ENCODE data around the gene GPRIN2. TPM values are rescaled to one million over a fixed set of nuclear protein-coding genes. Genes with fewer than 3 reads are reported as not detected.
"Not testable (repeated sequence)": the region's sequence is repeated elsewhere in the genome, so short reads cannot be mapped to it uniquely, and the experiment has no call there.

Gene GPRIN2
- total RNA-seq, 4 donors from 2014 or later, result 31.3 to 97.3 (median 53.1) TPM

DNA sequence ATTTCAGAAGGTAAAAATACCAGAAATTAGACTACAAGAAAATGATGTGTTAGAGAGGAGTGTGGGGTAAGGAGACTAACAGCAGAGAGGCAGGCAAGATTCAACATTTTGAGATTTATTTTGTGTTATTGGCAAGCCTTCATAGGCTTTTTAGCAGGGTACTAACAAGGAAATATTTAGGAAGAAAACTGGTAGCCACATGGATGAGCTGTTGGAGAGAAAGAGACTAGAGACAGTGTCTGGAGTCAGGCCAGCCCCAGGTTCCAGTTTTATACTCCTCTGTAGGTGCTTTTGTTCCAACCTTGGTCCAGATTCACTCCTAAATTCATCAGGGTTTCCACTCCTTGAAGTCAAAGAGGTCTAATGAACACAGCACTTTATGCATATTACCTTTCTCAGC is 41.1 kb downstream of the GPRIN2 start:
- no peaks in the 10 kb centered on the region for H3K9me3 ChIP-seq
- DNase-seq, result no peak
- TF ChIP-seq EP300 (IDR thresholded peaks at IDR 0.05; ENCODE audit: low read depth) (no peak), CTCF (IDR thresholded peaks at IDR 0.05) (no peak), POLR2A (IDR thresholded peaks at IDR 0.05) (no peak), POLR2AphosphoS5 (IDR thresholded peaks at IDR 0.05) (no peak)
- no peak overlapping the region for H3K27ac ChIP-seq
- intact Hi-C loops (cut with DNase I; ENCODE audit: low total_unique reads) (no loop called here), in situ Hi-C loops (cut with MboI; ENCODE audit: low pct_ligation_motif_present in 1 of 4, low pct_unique_long_range_greater_than_20kb in 1 of 4, low sequenced_read_pairs in 3 of 4) (no loop called here)
- H3K4me1 ChIP-seq, result peaks cover 0 to 4% (median 0%) of the 10 kb centered on the region in 4 donors
- H3K36me3 ChIP-seq, result no peaks in the 10 kb centered on the region
- H3K4me3 ChIP-seq, result no peak overlapping the region
- H3K27me3 ChIP-seq, result no peaks in the 10 kb centered on the region

- in situ Hi-C loops (cut with MboI; ENCODE audit: low pct_ligation_motif_present in 1 of 4, low pct_unique_long_range_greater_than_20kb in 1 of 4, low sequenced_read_pairs in 3 of 4), result no loop called here
- WGBS, 2 donors (ENCODE audit: low coverage in 1 of 2), result 79 to 82% methylated on average over 3 of the region's 3 CpGs
- TF ChIP-seq EP300 (IDR thresholded peaks at IDR 0.05; ENCODE audit: low read depth), result no peak
- no peak for TF ChIP-seq CTCF (IDR thresholded peaks at IDR 0.05)
- no peak for TF ChIP-seq POLR2AphosphoS5 (IDR thresholded peaks at IDR 0.05)
- TF ChIP-seq POLR2A (IDR thresholded peaks at IDR 0.05), result no peak
Measured at GRCh38 chr10:46514899-46515298, 41.6 kb downstream of the GPRIN2 start.

DNA sequence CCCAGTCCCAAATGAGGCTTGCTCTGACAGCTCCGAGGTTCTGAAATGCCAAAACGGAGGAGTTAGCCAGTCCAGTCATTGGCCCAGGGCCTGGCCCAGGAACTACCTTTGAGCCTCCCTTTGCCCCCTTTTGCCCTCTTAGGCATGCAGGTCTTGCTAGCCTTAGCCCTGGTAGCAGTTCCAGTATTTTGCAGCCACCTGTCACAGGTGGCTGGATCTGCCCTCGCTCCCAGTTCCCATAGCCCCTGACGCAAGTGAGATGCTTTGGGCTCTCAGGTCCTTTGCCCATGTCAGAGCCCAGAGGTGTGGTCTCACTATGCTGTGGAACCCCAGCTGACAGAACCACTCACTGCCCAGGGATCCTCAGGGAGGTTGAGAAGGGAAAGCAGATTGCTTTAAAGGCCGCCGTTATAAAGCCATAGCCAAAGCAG is 42.0 kb downstream of the GPRIN2 start:
- in situ Hi-C loops (cut with MboI; ENCODE audit: low pct_ligation_motif_present in 1 of 4, low pct_unique_long_range_greater_than_20kb in 1 of 4, low sequenced_read_pairs in 3 of 4), result no loop called here
- H3K27ac ChIP-seq, result no peak overlapping the region
- peak; percentile 6 for DNase-seq
- WGBS, 2 donors (ENCODE audit: low coverage in 1 of 2), result 73 to 75% methylated on average over 6 of the region's 6 CpGs
- H3K36me3 ChIP-seq, result no peaks in the 10 kb centered on the region
- no peak overlapping the region for H3K4me3 ChIP-seq
- peaks cover 0 to 4% (median 0%) of the 10 kb centered on the region in 4 donors for H3K4me1 ChIP-seq
- no peak for TF ChIP-seq EP300 (IDR thresholded peaks at IDR 0.05; ENCODE audit: low read depth)
- TF ChIP-seq POLR2AphosphoS5 (IDR thresholded peaks at IDR 0.05), result no peak
- TF ChIP-seq POLR2A (IDR thresholded peaks at IDR 0.05), result no peak
- TF ChIP-seq CTCF (IDR thresholded peaks at IDR 0.05), result no peak
- H3K27me3 ChIP-seq, result no peaks in the 10 kb centered on the region
- intact Hi-C loops (cut with DNase I; ENCODE audit: low total_unique reads), result no loop called here
- H3K9me3 ChIP-seq, result no peaks in the 10 kb centered on the region

More at GRCh38 chr10:46514899-46515298, 41.6 kb downstream of the GPRIN2 start:
- Histone ChIP-seq H3K9me3 (no peaks in the 10 kb centered on the region), H3K27me3 (no peaks in the 10 kb centered on the region), H3K4me3 (no peak overlapping the region), H3K4me1 (peaks cover 0 to 4% (median 0%) of the 10 kb centered on the region in 4 donors), H3K36me3 (no peaks in the 10 kb centered on the region), H3K27ac (no peak overlapping the region)
- intact Hi-C loops (cut with DNase I; ENCODE audit: low total_unique reads), result no loop called here
- DNase-seq, result peak; percentile 5

GRCh38 chr10:46513333-46513732 is 43.1 kb downstream of the GPRIN2 start:
- in situ Hi-C loops (cut with MboI; ENCODE audit: low pct_ligation_motif_present in 1 of 4, low pct_unique_long_range_greater_than_20kb in 1 of 4, low sequenced_read_pairs in 3 of 4); intact Hi-C loops (cut with DNase I; ENCODE audit: low total_unique reads); H3K27me3 ChIP-seq; H3K36me3 ChIP-seq; H3K4me1 ChIP-seq; H3K4me3 ChIP-seq; H3K9me3 ChIP-seq; DNase-seq; H3K27ac ChIP-seq: not testable (repeated sequence)
- no CpG with 5 or more reads among the region's 8 CpGs for WGBS, 2 donors (ENCODE audit: low coverage in 1 of 2)

- intact Hi-C loops (cut with DNase I; ENCODE audit: low total_unique reads); DNase-seq; H3K4me1 ChIP-seq; H3K27me3 ChIP-seq; H3K27ac ChIP-seq; H3K9me3 ChIP-seq; H3K4me3 ChIP-seq; H3K36me3 ChIP-seq; in situ Hi-C loops (cut with MboI; ENCODE audit: low pct_ligation_motif_present in 1 of 4, low pct_unique_long_range_greater_than_20kb in 1 of 4, low sequenced_read_pairs in 3 of 4): not testable (repeated sequence)
- WGBS, 2 donors (ENCODE audit: low coverage in 1 of 2), result 51% methylated on average over 4 of the region's 7 CpGs; no CpG with 5 or more reads in 1 of the 2 donors
Measured at GRCh38 chr10:46512725-46513124, 43.7 kb downstream of the GPRIN2 start.

GRCh38 chr10:46512002-46512401 is 44.5 kb downstream of the GPRIN2 start:
- H3K36me3 ChIP-seq; in situ Hi-C loops (cut with MboI; ENCODE audit: low pct_ligation_motif_present in 1 of 4, low pct_unique_long_range_greater_than_20kb in 1 of 4, low sequenced_read_pairs in 3 of 4); H3K27ac ChIP-seq; H3K9me3 ChIP-seq; DNase-seq; H3K4me1 ChIP-seq; H3K4me3 ChIP-seq; intact Hi-C loops (cut with DNase I; ENCODE audit: low total_unique reads); H3K27me3 ChIP-seq: not testable (repeated sequence)
- WGBS, 2 donors (ENCODE audit: low coverage in 1 of 2), result no CpG with 5 or more reads among the region's 5 CpGs
